Neural cell (in vitro differentiated cells): Measurements from ENCODE around the gene CPEB3. TPM values are rescaled to one million over a fixed set of nuclear protein-coding genes. Genes with fewer than 3 reads are reported as not detected.

Experiments
- H2AFZ ChIP-seq: fragments of 200-600, 300-800 bp; sonication (generic), shearing (Covaris generic); 2 replicates; pipeline ENCODE4 v1.6.0; 2014; ENCODE audit warnings: low read depth, mild to moderate bottlenecking, antibody characterized with exemption, low read length, moderate library complexity
- H3F3A ChIP-seq: fragments of 200-600 bp; shearing (Covaris generic); 2 replicates; pipeline ENCODE4 v1.6.1; 2016; ENCODE audit warnings: mild to moderate bottlenecking, moderate library complexity, mixed read lengths, antibody characterized with exemption, low read length; ENCODE audit not compliant: insufficient read depth, poor library complexity, severe bottlenecking
- H3K27ac ChIP-seq: fragments of 200-600, 300-800 bp; sonication (generic), shearing (Covaris generic); 2 replicates; pipeline ENCODE4 v1.5.1; 2014; ENCODE audit warnings: mild to moderate bottlenecking, low read length, moderate library complexity
- H3K27me3 ChIP-seq: fragments of 300-800, 200-600 bp; sonication (generic), shearing (Covaris generic); 2 replicates; pipeline ENCODE4 v1.6.0; 2014; ENCODE audit warnings: mild to moderate bottlenecking, low read depth, low read length, moderate library complexity; ENCODE audit not compliant: insufficient read depth
- H3K36me3 ChIP-seq: fragments of 300-800, 200-600 bp; sonication (generic), shearing (Covaris generic); 2 replicates; pipeline ENCODE4 v1.5.1; 2014; ENCODE audit warnings: mild to moderate bottlenecking, antibody characterized with exemption, low read length, moderate library complexity; ENCODE audit not compliant: insufficient read depth
- H3K4me2 ChIP-seq: fragments of 300-800, 200-600 bp; sonication (generic), shearing (Covaris generic); 2 replicates; pipeline ENCODE4 v1.6.0; 2014; ENCODE audit warnings: mild to moderate bottlenecking, low read length
- H3K4me3 ChIP-seq: fragments of 300-800, 200-600 bp; sonication (generic), shearing (Covaris generic); 2 replicates; pipeline ENCODE4 v1.5.1; 2014; ENCODE audit warnings: mild to moderate bottlenecking, low read length, moderate library complexity
- H3K79me2 ChIP-seq: fragments of 200-600 bp; shearing (Covaris generic); replicated peaks from 2 replicates; pipeline ENCODE4 v1.6.0; 2014; ENCODE audit warnings: mild to moderate bottlenecking, low read length, moderate library complexity; ENCODE audit not compliant: insufficient read depth
- H3K9ac ChIP-seq: fragments of 300-800, 200-600 bp; sonication (generic), shearing (Covaris generic); 2 replicates; pipeline ENCODE4 v1.6.1; 2016; ENCODE audit warnings: mild to moderate bottlenecking, low read length, mixed read lengths
- H3K9me2 ChIP-seq: fragments of 200-600 bp; shearing (Covaris generic); 2 replicates; pipeline ENCODE4 v1.6.1; 2016; ENCODE audit warnings: mild to moderate bottlenecking, low read length, mixed read lengths; ENCODE audit not compliant: insufficient read depth
- H3K9me3 ChIP-seq: fragments of 200-600, 300-800 bp; sonication (generic), shearing (Covaris generic); 2 replicates; pipeline ENCODE4 v1.6.1; 2016; ENCODE audit warnings: mild to moderate bottlenecking, mixed run types, low read length, moderate library complexity, mixed read lengths
- H4K20me1 ChIP-seq: fragments of 200-600 bp; shearing (Covaris generic); 2 replicates; pipeline ENCODE4 v1.6.1; 2016; ENCODE audit warnings: mild to moderate bottlenecking, mixed run types; ENCODE audit not compliant: insufficient read depth
- EP300 ChIP-seq: fragments of 450-650 bp; conservative IDR thresholded peaks from 2 replicates; pipeline ENCODE4 v1.6.1; 2014; ENCODE audit warnings: antibody characterized with exemption, mild to moderate bottlenecking, moderate library complexity; ENCODE audit not compliant: poor library complexity, severe bottlenecking
- EZH2 ChIP-seq: fragments of 200-600, 300-800 bp; shearing (Covaris generic), sonication (generic); IDR thresholded peaks from 2 replicates; pipeline ENCODE4 v1.6.1; 2014; ENCODE audit warnings: antibody characterized with exemption, low read length, borderline replicate concordance, mild to moderate bottlenecking; ENCODE audit not compliant: insufficient read depth, poor library complexity, severe bottlenecking
- MXI1 ChIP-seq: fragments of 450-650 bp; conservative IDR thresholded peaks from 2 replicates; pipeline ENCODE4 v1.6.1; 2014; ENCODE audit warnings: antibody characterized with exemption, mild to moderate bottlenecking; ENCODE audit not compliant: poor library complexity, severe bottlenecking
- POLR2AphosphoS5 ChIP-seq: IDR thresholded peaks from 2 replicates; pipeline ENCODE4 v1.6.1; 2012
- RAD21 ChIP-seq: fragments of 450-650 bp; conservative IDR thresholded peaks from 2 replicates; pipeline ENCODE4 v1.6.1; 2014; ENCODE audit warnings: antibody characterized with exemption, mild to moderate bottlenecking, moderate library complexity
- REST ChIP-seq: IDR thresholded peaks from 2 replicates; pipeline ENCODE4 v1.6.1; 2012; ENCODE audit warnings: borderline replicate concordance
- SMC3 ChIP-seq: fragments of 450-650 bp; conservative IDR thresholded peaks from 2 replicates; pipeline ENCODE4 v1.6.1; 2014; ENCODE audit warnings: antibody characterized with exemption, mild to moderate bottlenecking, moderate library complexity; ENCODE audit not compliant: poor library complexity
- TAF1 ChIP-seq: IDR thresholded peaks from 2 replicates; pipeline ENCODE4 v1.6.1; 2012; ENCODE audit warnings: low read depth
- polyA plus RNA-seq: library from polyadenylated mRNA; depleted of rRNA; stranded (reverse); fragments of >200 nt; gene quantifications from 2 replicates; pipeline ENCODE4 v1.2.3, GENCODE V29; 2014
- TF ChIP-seq, protein P1 (sequence below): fragments of 450-650 bp; IDR thresholded peaks from 2 replicates; pipeline ENCODE4 v1.5.1; 2014; ENCODE audit warnings: antibody characterized with exemption, mild to moderate bottlenecking, moderate library complexity; ENCODE audit not compliant: poor library complexity, severe bottlenecking

Gene CPEB3
- polyA plus RNA-seq, 1 donor from 2014 or later = 20.0 TPM

DNA sequence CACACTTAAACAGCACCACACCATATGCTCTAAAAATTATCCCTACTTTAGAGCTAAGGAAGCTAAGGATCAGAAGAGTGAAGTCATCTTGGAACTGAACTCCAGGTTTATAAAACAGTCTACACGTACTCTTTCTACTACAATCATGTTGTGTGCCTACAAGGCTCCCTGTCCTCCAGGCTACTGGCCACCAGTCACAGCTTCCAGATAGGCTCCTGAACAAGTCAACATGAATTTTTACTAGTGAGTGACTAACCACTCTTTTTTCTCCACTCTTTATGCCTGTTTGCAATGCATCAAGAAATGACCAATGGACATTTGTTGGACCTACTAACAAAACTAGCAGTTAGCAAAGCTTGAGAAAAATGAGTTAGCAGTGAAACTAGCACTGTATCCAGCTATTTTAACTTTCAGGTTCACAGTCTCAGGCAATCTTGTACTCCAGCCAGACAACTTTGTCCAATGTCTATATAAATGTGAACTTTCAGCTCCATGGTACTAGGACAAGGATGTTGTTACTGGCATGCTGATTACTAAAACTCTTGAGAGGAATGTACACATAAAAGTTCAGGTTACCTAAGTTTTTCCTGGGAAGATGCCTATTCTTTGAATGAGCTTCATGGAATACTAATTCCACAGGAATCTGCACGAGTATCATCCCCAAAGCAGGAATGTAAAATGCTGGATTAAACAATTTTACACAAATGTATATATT is 187.3 kb downstream of the CPEB3 start:
- Histone ChIP-seq H4K20me1 (peaks cover 6% of the 10 kb centered on the region), H3K9ac (no peak overlapping the region), H3K4me2 (no peak overlapping the region)

GRCh38 chr10:92102601-92103213 is 188.2 kb downstream of the CPEB3 start:
- no peaks in the 10 kb centered on the region for H3K27me3 ChIP-seq
- no peaks in the 10 kb centered on the region for H3K9me3 ChIP-seq
- no peak overlapping the region for H2AFZ ChIP-seq
- no peak for TF ChIP-seq MXI1
- no peak for TF ChIP-seq SMC3
- TF ChIP-seq EP300 = no peak
- TF ChIP-seq REST = no peak
- TF ChIP-seq EZH2 = no peak
- TF ChIP-seq TAF1 = no peak
- H3K9ac ChIP-seq = no peak overlapping the region
- no peaks in the 10 kb centered on the region for H3K79me2 ChIP-seq
- no peaks in the 10 kb centered on the region for H3K36me3 ChIP-seq
- no peak overlapping the region for H3K27ac ChIP-seq
- H3K9me2 ChIP-seq = no peaks in the 10 kb centered on the region
- H4K20me1 ChIP-seq = peaks cover 6% of the 10 kb centered on the region
- H3K4me3 ChIP-seq = no peak overlapping the region
- no peak overlapping the region for H3K4me2 ChIP-seq
- H3F3A ChIP-seq = no peaks in the 10 kb centered on the region

More for the DNA sequence above, 187.3 kb downstream of the CPEB3 start:
- Histone ChIP-seq H3K79me2 (no peaks in the 10 kb centered on the region), H3F3A (no peaks in the 10 kb centered on the region), H3K9me3 (no peaks in the 10 kb centered on the region), H3K36me3 (no peaks in the 10 kb centered on the region), H3K27ac (no peak overlapping the region), H3K27me3 (no peaks in the 10 kb centered on the region), H2AFZ (no peak overlapping the region), H3K4me3 (no peak overlapping the region), H3K9me2 (no peaks in the 10 kb centered on the region)
- no peak for TF ChIP-seq EP300
- TF ChIP-seq MXI1 = no peak
- TF ChIP-seq RAD21 = no peak
- TF ChIP-seq EZH2 = no peak
- TF ChIP-seq POLR2AphosphoS5 = no peak
- TF ChIP-seq TAF1 = no peak
- TF ChIP-seq, protein P1, sequence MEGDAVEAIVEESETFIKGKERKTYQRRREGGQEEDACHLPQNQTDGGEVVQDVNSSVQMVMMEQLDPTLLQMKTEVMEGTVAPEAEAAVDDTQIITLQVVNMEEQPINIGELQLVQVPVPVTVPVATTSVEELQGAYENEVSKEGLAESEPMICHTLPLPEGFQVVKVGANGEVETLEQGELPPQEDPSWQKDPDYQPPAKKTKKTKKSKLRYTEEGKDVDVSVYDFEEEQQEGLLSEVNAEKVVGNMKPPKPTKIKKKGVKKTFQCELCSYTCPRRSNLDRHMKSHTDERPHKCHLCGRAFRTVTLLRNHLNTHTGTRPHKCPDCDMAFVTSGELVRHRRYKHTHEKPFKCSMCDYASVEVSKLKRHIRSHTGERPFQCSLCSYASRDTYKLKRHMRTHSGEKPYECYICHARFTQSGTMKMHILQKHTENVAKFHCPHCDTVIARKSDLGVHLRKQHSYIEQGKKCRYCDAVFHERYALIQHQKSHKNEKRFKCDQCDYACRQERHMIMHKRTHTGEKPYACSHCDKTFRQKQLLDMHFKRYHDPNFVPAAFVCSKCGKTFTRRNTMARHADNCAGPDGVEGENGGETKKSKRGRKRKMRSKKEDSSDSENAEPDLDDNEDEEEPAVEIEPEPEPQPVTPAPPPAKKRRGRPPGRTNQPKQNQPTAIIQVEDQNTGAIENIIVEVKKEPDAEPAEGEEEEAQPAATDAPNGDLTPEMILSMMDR = no peak
